ENCODE measurements around the gene DLG2.

DNA sequence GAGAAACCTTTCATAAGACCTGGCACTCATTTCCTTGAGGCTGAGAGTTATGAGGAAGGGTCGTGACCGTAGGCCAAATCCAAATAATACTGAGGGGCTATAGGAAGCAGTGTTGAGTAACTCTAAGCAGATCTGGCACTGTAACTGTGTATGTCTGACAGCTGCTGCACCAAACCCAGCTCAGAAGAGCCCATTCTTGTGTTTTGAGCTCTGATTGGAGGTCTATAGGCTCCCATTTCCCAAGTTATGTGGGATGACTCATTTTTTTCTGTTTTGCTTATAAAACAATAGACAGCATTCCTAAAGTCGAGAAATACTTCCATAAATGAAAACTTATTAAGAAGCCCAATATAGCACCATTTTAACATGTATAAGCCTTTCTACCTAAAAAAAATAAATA, 645.8 kb downstream of the DLG2 start:
- TF ChIP-seq, protein P1, sequence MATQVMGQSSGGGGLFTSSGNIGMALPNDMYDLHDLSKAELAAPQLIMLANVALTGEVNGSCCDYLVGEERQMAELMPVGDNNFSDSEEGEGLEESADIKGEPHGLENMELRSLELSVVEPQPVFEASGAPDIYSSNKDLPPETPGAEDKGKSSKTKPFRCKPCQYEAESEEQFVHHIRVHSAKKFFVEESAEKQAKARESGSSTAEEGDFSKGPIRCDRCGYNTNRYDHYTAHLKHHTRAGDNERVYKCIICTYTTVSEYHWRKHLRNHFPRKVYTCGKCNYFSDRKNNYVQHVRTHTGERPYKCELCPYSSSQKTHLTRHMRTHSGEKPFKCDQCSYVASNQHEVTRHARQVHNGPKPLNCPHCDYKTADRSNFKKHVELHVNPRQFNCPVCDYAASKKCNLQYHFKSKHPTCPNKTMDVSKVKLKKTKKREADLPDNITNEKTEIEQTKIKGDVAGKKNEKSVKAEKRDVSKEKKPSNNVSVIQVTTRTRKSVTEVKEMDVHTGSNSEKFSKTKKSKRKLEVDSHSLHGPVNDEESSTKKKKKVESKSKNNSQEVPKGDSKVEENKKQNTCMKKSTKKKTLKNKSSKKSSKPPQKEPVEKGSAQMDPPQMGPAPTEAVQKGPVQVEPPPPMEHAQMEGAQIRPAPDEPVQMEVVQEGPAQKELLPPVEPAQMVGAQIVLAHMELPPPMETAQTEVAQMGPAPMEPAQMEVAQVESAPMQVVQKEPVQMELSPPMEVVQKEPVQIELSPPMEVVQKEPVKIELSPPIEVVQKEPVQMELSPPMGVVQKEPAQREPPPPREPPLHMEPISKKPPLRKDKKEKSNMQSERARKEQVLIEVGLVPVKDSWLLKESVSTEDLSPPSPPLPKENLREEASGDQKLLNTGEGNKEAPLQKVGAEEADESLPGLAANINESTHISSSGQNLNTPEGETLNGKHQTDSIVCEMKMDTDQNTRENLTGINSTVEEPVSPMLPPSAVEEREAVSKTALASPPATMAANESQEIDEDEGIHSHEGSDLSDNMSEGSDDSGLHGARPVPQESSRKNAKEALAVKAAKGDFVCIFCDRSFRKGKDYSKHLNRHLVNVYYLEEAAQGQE (IDR thresholded peaks at IDR 0.05; ENCODE audit: insufficient replicate concordance, low read depth): no peak
- TF ChIP-seq CTCF (IDR thresholded peaks at IDR 0.05; ENCODE audit: insufficient read depth, low read length): no peak
